IPS-18c (cell line): Measurements from ENCODE around the gene MR1.

Source experiments
- H3K4me3 ChIP-seq: 2 replicates; pipeline ENCODE4 v1.7.0; 2013; ENCODE audit warnings: low read depth, mild to moderate bottlenecking, low read length, moderate library complexity; ENCODE audit not compliant: insufficient read depth
- H3K9me3 ChIP-seq: one replicate; pipeline ENCODE4 v1.6.1; 2013; ENCODE audit warnings: mild to moderate bottlenecking, low read length, moderate library complexity; ENCODE audit not compliant: control insufficient read depth, insufficient read depth

The MR1 gene

GRCh38 chr1:181033799-181034451, at the start of gene MR1:
Gene MR1, plus strand, starts transcription at chr1:181033983. Its CDS starts 25 bp downstream, at chr1:181034008.
- Histone ChIP-seq H3K9me3 (no peaks in the 10 kb centered on the region), H3K4me3 (no peak within 1 kb of the TSS)

GRCh38 chr1:180988253-180988752, 45.5 kb upstream of the MR1 start:
- Histone ChIP-seq H3K4me3 (no peak overlapping the region), H3K9me3 (no peaks in the 10 kb centered on the region)

- Histone ChIP-seq H3K4me3 (no peak overlapping the region), H3K9me3 (no peaks in the 10 kb centered on the region)
These were observed 39.5 kb upstream of the MR1 start for GRCh38 chr1:180994262-180994661.

- Histone ChIP-seq H3K9me3 (no peaks in the 10 kb centered on the region), H3K4me3 (no peak overlapping the region)
These were observed 35.8 kb upstream of the MR1 start for GRCh38 chr1:180997843-180998504.

GRCh38 chr1:181001091-181001780, 32.5 kb upstream of the MR1 start:
- no peaks in the 10 kb centered on the region for H3K9me3 ChIP-seq
- no peak overlapping the region for H3K4me3 ChIP-seq

- H3K9me3 ChIP-seq: no peaks in the 10 kb centered on the region
- no peak overlapping the region for H3K4me3 ChIP-seq
These were observed 31.1 kb upstream of the MR1 start for GRCh38 chr1:181002582-181003172.

- Histone ChIP-seq H3K4me3 (no peak overlapping the region), H3K9me3 (no peaks in the 10 kb centered on the region)
These were observed 23.0 kb upstream of the MR1 start for GRCh38 chr1:181010789-181011188.

- Histone ChIP-seq H3K4me3 (no peak overlapping the region), H3K9me3 (no peaks in the 10 kb centered on the region)
These were observed 22.2 kb upstream of the MR1 start for GRCh38 chr1:181011301-181012202.

GRCh38 chr1:181012203-181012745, 21.5 kb upstream of the MR1 start:
- Histone ChIP-seq H3K9me3 (no peaks in the 10 kb centered on the region), H3K4me3 (no peak overlapping the region)

GRCh38 chr1:181013144-181013543, 20.6 kb upstream of the MR1 start:
- Histone ChIP-seq H3K4me3 (no peak overlapping the region), H3K9me3 (no peaks in the 10 kb centered on the region)

GRCh38 chr1:181014477-181015250, 19.1 kb upstream of the MR1 start:
- Histone ChIP-seq H3K9me3 (no peaks in the 10 kb centered on the region), H3K4me3 (no peak overlapping the region)

GRCh38 chr1:181015251-181015615, 18.6 kb upstream of the MR1 start:
- Histone ChIP-seq H3K9me3 (no peaks in the 10 kb centered on the region), H3K4me3 (no peak overlapping the region)

GRCh38 chr1:181016563-181016962, 17.2 kb upstream of the MR1 start:
- Histone ChIP-seq H3K4me3 (no peak overlapping the region), H3K9me3 (no peaks in the 10 kb centered on the region)

- Histone ChIP-seq H3K9me3 (no peaks in the 10 kb centered on the region), H3K4me3 (no peak overlapping the region)
These were observed 14.7 kb upstream of the MR1 start for GRCh38 chr1:181018901-181019681.

- Histone ChIP-seq H3K9me3 (no peaks in the 10 kb centered on the region), H3K4me3 (peak overlapping the region; percentile 95; the same call in 1 of the 2 replicates)
These were observed 12.6 kb upstream of the MR1 start for GRCh38 chr1:181021159-181021558.
